Neural cell (in vitro differentiated cells): ENCODE measurements around the gene MTF2. TPM values are rescaled to one million over a fixed set of nuclear protein-coding genes. Genes with fewer than 3 reads are reported as not detected.

Experiments
- H2AFZ ChIP-seq: fragments of 200-600, 300-800 bp; sonication (generic), shearing (Covaris generic); 2 replicates; pipeline ENCODE4 v1.6.0; 2014; ENCODE audit warnings: low read depth, mild to moderate bottlenecking, antibody characterized with exemption, low read length, moderate library complexity
- H3F3A ChIP-seq: fragments of 200-600 bp; shearing (Covaris generic); 2 replicates; pipeline ENCODE4 v1.6.1; 2016; ENCODE audit warnings: mild to moderate bottlenecking, moderate library complexity, mixed read lengths, antibody characterized with exemption, low read length; ENCODE audit not compliant: insufficient read depth, poor library complexity, severe bottlenecking
- H3K27ac ChIP-seq: fragments of 200-600, 300-800 bp; sonication (generic), shearing (Covaris generic); 2 replicates; pipeline ENCODE4 v1.5.1; 2014; ENCODE audit warnings: mild to moderate bottlenecking, low read length, moderate library complexity
- H3K27me3 ChIP-seq: fragments of 300-800, 200-600 bp; sonication (generic), shearing (Covaris generic); 2 replicates; pipeline ENCODE4 v1.6.0; 2014; ENCODE audit warnings: mild to moderate bottlenecking, low read depth, low read length, moderate library complexity; ENCODE audit not compliant: insufficient read depth
- H3K36me3 ChIP-seq: fragments of 300-800, 200-600 bp; sonication (generic), shearing (Covaris generic); 2 replicates; pipeline ENCODE4 v1.5.1; 2014; ENCODE audit warnings: mild to moderate bottlenecking, antibody characterized with exemption, low read length, moderate library complexity; ENCODE audit not compliant: insufficient read depth
- H3K4me2 ChIP-seq: fragments of 300-800, 200-600 bp; sonication (generic), shearing (Covaris generic); 2 replicates; pipeline ENCODE4 v1.6.0; 2014; ENCODE audit warnings: mild to moderate bottlenecking, low read length
- H3K4me3 ChIP-seq: fragments of 300-800, 200-600 bp; sonication (generic), shearing (Covaris generic); 2 replicates; pipeline ENCODE4 v1.5.1; 2014; ENCODE audit warnings: mild to moderate bottlenecking, low read length, moderate library complexity
- H3K79me2 ChIP-seq: fragments of 200-600 bp; shearing (Covaris generic); replicated peaks from 2 replicates; pipeline ENCODE4 v1.6.0; 2014; ENCODE audit warnings: mild to moderate bottlenecking, low read length, moderate library complexity; ENCODE audit not compliant: insufficient read depth
- H3K9ac ChIP-seq: fragments of 300-800, 200-600 bp; sonication (generic), shearing (Covaris generic); 2 replicates; pipeline ENCODE4 v1.6.1; 2016; ENCODE audit warnings: mild to moderate bottlenecking, low read length, mixed read lengths
- H3K9me2 ChIP-seq: fragments of 200-600 bp; shearing (Covaris generic); 2 replicates; pipeline ENCODE4 v1.6.1; 2016; ENCODE audit warnings: mild to moderate bottlenecking, low read length, mixed read lengths; ENCODE audit not compliant: insufficient read depth
- H3K9me3 ChIP-seq: fragments of 200-600, 300-800 bp; sonication (generic), shearing (Covaris generic); 2 replicates; pipeline ENCODE4 v1.6.1; 2016; ENCODE audit warnings: mild to moderate bottlenecking, mixed run types, low read length, moderate library complexity, mixed read lengths
- H4K20me1 ChIP-seq: fragments of 200-600 bp; shearing (Covaris generic); 2 replicates; pipeline ENCODE4 v1.6.1; 2016; ENCODE audit warnings: mild to moderate bottlenecking, mixed run types; ENCODE audit not compliant: insufficient read depth
- CTCF ChIP-seq: fragments of 450-650 bp; IDR thresholded peaks from 2 replicates; pipeline ENCODE4 v1.5.1; 2014; ENCODE audit warnings: antibody characterized with exemption, mild to moderate bottlenecking, moderate library complexity; ENCODE audit not compliant: poor library complexity, severe bottlenecking
- EP300 ChIP-seq: fragments of 450-650 bp; conservative IDR thresholded peaks from 2 replicates; pipeline ENCODE4 v1.6.1; 2014; ENCODE audit warnings: antibody characterized with exemption, mild to moderate bottlenecking, moderate library complexity; ENCODE audit not compliant: poor library complexity, severe bottlenecking
- EZH2 ChIP-seq: fragments of 200-600, 300-800 bp; shearing (Covaris generic), sonication (generic); IDR thresholded peaks from 2 replicates; pipeline ENCODE4 v1.6.1; 2014; ENCODE audit warnings: antibody characterized with exemption, low read length, borderline replicate concordance, mild to moderate bottlenecking; ENCODE audit not compliant: insufficient read depth, poor library complexity, severe bottlenecking
- MXI1 ChIP-seq: fragments of 450-650 bp; conservative IDR thresholded peaks from 2 replicates; pipeline ENCODE4 v1.6.1; 2014; ENCODE audit warnings: antibody characterized with exemption, mild to moderate bottlenecking; ENCODE audit not compliant: poor library complexity, severe bottlenecking
- POLR2AphosphoS5 ChIP-seq: IDR thresholded peaks from 2 replicates; pipeline ENCODE4 v1.6.1; 2012
- RAD21 ChIP-seq: fragments of 450-650 bp; conservative IDR thresholded peaks from 2 replicates; pipeline ENCODE4 v1.6.1; 2014; ENCODE audit warnings: antibody characterized with exemption, mild to moderate bottlenecking, moderate library complexity
- REST ChIP-seq: IDR thresholded peaks from 2 replicates; pipeline ENCODE4 v1.6.1; 2012; ENCODE audit warnings: borderline replicate concordance
- TAF1 ChIP-seq: IDR thresholded peaks from 2 replicates; pipeline ENCODE4 v1.6.1; 2012; ENCODE audit warnings: low read depth
- polyA plus RNA-seq: library from polyadenylated mRNA; depleted of rRNA; stranded (reverse); fragments of >200 nt; gene quantifications from 2 replicates; pipeline ENCODE4 v1.2.3, GENCODE V29; 2014

The MTF2 gene
- polyA plus RNA-seq, 1 donor from 2014 or later: 124 TPM

- Histone ChIP-seq H3K9me2 (no peaks in the 10 kb centered on the region), H3K27ac (no peak overlapping the region), H3K4me2 (no peak overlapping the region), H3K4me3 (no peak overlapping the region), H3K27me3 (no peaks in the 10 kb centered on the region), H3K9me3 (no peaks in the 10 kb centered on the region), H4K20me1 (peaks cover 17% of the 10 kb centered on the region), H2AFZ (no peak overlapping the region), H3F3A (no peaks in the 10 kb centered on the region), H3K9ac (no peak overlapping the region), H3K36me3 (no peaks in the 10 kb centered on the region), H3K79me2 (peaks cover 92% of the 10 kb centered on the region)
- no peak for TF ChIP-seq MXI1
- TF ChIP-seq TAF1: no peak
- TF ChIP-seq EZH2: no peak
Measured at GRCh38 chr1:93102142-93102541, 23.1 kb downstream of the MTF2 start.

- no peak overlapping the region for H3K9ac ChIP-seq
- no peak overlapping the region for H3K4me2 ChIP-seq
- no peak overlapping the region for H3K27ac ChIP-seq
- no peaks in the 10 kb centered on the region for H3K27me3 ChIP-seq
- H3F3A ChIP-seq: no peaks in the 10 kb centered on the region
- no peaks in the 10 kb centered on the region for H3K9me3 ChIP-seq
- no peak for TF ChIP-seq RAD21
- no peak for TF ChIP-seq MXI1
- TF ChIP-seq EZH2: no peak
- TF ChIP-seq POLR2AphosphoS5: no peak
- no peaks in the 10 kb centered on the region for H3K9me2 ChIP-seq
- no peak overlapping the region for H2AFZ ChIP-seq
- H4K20me1 ChIP-seq: no peaks in the 10 kb centered on the region
- peaks cover 93% of the 10 kb centered on the region for H3K79me2 ChIP-seq
- no peaks in the 10 kb centered on the region for H3K36me3 ChIP-seq
- H3K4me3 ChIP-seq: no peak overlapping the region
Measured at GRCh38 chr1:93106226-93106625, 27.1 kb downstream of the MTF2 start.

DNA sequence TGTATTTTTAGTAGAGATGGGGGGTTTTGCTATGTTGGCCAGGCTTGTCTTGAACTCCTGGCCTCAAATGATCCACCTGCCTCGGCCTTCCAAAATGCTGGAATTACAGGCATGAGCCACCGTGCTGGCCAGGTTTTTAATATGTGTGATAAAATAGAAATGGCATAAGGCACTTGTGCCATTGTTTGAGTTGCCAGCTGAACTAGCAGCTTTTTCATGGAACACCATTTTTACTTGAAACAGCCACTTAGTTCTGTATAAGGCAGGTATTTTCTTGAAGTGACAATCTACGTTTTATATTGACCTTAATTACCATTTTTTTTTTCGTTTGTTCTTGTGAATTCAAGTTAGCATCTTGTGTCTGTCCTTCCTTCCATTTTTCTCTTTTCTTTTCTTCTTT lies 28.3 kb downstream of the MTF2 start:
- Histone ChIP-seq H3K9me2 (no peaks in the 10 kb centered on the region), H3K27me3 (no peaks in the 10 kb centered on the region), H3K36me3 (no peaks in the 10 kb centered on the region), H3K4me3 (no peak overlapping the region), H3K9me3 (no peaks in the 10 kb centered on the region), H3K27ac (no peak overlapping the region), H3F3A (no peaks in the 10 kb centered on the region), H3K9ac (no peak overlapping the region), H4K20me1 (no peaks in the 10 kb centered on the region), H3K4me2 (no peak overlapping the region), H3K79me2 (peaks cover 93% of the 10 kb centered on the region), H2AFZ (no peak overlapping the region)
- TF ChIP-seq EZH2 (no peak), EP300 (no peak), TAF1 (no peak), REST (no peak), CTCF (no peak), POLR2AphosphoS5 (no peak)
